Stimulated activated CD4-positive, alpha-beta T cell treated with anti-CD3 and anti-CD28 coated beads, Interleukin-2, amount 100 ng/mL, for 4 hours (primary cell): ENCODE results near the gene OR7G2.
"Not testable (repeated sequence)": the region's sequence is repeated elsewhere in the genome, so short reads cannot be mapped to it uniquely, and the experiment has no call there.

ENCODE experiments used
- DNase-seq: peaks from one replicate; pipeline ENCODE4 v3.0.0-alpha.2; 2020; ENCODE audit warnings: low read depth

Gene OR7G2

DNA sequence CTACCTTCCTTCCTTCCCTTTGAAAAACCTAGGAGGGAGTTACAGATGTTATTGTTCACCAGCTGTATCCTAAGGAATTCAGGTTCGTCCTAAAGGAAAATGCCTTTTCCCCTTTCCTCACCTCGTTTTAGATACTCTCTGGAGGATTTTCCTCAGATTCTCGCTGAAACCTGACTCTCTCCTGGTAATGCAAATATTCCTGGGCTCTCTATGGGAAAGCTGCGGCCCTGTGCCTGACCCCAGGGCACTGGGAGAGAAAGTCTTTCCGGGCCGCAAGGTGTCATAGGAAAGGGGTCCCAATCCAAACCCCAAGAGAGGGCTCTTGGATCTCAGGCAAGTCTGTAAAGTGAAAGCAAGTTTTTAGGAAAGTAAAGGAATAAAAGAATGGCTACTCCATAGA is 33.5 kb downstream of the OR7G2 start:
- DNase-seq, result no peak

DNA sequence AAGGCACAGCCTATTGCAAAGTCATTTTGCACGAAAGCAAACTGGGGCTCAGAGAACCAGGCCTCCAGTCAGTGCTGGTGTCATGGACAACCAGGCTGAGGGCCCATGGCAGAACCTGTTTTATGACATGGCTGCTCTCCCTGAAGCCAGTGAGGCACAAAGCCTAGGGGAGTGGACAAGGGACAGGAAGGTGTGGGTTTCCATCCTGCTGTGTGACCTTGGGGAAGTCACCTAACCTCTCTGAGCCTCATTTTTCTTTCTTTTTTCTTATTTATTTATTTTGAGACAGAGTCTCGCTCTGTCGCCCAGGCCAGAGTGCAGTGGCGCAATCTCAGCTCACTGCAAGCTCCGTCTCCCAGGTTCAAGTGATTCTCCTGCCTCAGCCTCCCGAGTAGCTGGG is 35.6 kb downstream of the OR7G2 start:
- not testable (repeated sequence) for DNase-seq

DNA sequence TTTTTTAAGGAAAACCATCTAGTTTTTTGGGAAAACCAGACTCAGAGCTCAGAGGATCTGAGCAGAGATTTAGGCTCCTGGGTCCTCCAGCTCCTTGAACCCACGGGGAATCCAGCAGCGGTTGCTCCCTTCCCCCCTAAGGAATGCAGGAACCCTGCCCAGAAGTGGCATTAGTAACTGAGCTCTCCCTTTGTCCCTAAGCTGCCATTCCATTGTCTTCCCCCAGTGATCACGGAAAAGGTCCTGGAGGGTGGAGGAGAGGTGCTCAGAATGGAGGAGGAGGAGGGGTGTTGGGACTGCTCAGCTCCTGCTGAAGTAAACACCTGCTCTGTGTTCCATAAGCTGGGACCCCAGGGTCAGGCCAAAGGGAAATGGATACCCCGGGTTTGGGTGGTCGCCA is 37.2 kb downstream of the OR7G2 start:
- DNase-seq, result no peak

DNA sequence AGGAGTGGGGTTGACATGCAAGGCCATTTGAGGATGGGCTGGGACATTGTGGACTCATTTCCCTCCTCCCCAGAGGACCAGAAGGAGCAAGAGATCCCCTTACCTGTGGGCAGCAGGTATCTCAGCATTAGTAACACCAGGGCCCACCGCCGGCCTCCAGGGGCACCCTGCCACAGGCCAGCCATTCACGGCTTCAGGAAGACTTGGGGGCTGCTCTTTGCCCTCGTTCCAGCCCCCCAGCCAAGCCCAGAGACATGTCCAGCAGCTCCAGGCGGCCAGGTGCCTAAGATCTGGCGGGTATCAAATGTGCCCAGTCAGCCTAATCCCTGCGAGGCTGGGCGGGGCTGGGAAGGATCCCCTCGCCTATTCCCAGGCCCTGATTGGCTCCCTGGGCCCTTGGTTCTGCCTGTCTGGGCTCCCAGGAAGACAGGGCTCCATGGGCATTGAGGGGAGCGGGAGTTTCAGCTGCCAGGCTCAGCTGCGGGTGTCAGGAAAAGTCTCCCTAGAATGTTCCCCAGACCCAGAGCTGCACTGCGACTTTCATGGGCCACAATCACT is 41.7 kb downstream of the OR7G2 start:
- no peak for DNase-seq

DNA sequence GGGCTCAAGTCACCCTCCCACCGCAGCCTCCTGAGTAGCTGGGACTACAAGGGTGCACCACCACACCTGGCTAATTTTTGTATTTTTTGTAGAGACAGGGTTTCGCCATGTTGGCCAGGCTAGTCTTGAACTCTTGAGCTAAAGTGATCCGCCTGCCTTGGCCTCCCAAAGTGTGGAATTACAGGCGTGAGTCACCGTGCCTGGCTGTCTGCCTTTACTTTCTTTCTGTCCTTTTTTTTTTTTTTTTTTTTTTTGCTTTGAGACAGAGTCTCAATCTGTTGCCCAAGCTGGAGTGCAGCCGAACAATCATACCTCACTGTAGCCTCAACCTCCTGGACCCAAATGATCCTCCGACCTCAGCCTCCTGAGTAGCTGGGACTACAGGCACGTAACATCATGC is 45.4 kb downstream of the OR7G2 start:
- no peak for DNase-seq

DNA sequence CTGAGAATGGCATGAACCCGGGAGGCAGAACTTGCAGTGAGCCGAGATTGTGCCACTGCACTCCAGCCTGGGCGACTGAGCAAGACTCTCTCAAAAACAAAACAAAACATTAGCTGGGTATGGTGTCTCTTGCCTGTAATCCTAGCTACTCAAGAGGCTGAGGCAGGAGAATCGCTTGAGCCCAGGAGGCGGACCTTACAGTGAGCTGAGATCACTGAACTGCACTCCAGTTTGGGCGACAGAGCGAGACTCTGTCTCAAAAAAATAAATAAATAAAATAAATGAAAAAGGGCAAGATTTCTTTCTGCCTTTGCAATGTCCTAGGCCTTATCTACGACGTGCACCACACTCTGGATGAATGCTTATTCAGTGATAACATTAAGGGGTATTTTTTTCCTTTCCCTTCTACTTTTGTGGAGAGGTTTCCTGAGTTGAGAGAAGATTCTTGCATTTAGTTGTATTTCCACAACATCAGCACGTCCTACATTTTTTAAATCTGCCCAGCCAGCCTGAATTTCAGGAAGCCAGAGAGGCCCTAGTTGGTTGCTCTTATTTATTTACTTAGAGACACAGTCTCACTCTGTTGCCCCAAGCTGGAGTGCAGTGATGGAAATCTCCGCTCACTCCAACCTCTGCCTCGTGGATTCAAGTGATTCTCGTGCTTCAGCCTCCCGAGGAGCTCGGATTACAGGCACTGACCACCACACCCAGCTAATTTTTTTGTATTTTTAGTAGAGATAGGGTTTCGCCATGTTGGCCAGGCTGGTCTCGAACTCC is 46.5 kb downstream of the OR7G2 start:
- DNase-seq, result no peak

DNA sequence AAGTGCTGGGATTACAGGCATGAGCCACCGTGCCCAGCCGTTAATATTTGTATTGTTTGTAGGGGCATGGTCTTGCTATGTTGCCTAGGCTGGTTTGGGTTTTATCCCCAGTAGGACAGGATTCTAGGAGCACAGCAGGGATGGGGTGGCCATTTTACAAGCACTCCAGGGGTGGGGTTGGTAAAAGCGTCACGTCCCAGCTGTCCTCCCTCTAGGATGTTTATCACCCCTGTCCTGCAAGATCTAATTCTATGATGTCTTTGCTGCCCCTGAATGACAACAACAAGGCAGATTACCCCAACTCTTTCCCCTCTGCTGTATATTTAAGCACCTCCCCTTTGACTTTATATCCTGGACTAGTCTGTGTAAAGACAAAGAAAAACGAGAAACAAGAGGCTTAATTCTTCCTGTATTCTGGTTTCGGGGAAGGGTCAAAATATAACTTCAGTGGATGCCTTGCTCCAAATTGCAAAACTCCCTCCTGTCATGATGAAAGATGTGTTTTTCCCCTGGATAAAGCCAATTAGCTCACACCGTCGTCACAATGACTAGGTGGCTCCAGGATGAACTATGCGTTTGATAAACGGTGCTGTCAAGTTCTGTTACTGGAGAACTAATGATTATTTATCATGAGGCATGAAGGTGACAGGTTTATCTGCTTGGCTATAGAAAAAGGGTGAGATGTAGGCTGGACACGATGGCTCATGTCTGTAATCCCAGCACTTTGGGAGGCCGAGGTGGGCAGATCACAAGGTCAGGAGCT is 48.2 kb downstream of the OR7G2 start:
- no peak for DNase-seq

DNA sequence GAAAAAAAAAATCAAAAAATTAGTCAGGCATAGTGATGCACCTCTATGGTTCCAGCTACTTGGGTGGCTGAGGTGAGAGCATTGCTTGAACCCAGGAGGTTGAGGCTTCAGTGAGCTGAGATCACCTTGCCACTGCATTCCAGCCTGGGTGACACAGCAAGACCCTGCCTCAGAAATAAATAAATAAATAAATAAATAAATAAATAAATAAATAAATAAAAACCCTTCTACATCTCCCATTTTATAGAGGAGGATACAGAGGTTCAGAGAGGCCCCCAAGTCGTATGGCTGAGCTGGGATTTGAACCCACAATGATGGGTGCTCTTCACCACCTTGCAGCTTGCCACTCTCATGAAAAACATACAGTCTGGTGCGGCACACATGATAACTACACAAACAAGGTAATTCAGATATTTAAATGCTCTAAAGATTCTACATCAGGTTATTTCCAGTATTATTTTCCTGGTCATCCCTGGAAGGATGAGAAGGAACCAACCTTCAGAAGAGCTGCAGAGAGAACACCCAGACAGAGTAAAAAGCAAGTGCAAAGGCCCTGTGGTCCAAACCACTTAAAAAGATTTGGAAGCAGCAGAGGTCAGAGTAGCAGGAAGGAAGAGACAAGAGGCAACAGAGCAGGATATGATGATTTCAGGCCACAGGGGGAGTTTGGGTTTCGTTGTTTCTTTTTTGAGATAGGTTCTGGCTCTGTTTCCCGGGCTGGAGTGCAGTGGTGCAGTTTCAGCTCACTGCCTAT is 49.6 kb downstream of the OR7G2 start:
- no peak for DNase-seq

DNA sequence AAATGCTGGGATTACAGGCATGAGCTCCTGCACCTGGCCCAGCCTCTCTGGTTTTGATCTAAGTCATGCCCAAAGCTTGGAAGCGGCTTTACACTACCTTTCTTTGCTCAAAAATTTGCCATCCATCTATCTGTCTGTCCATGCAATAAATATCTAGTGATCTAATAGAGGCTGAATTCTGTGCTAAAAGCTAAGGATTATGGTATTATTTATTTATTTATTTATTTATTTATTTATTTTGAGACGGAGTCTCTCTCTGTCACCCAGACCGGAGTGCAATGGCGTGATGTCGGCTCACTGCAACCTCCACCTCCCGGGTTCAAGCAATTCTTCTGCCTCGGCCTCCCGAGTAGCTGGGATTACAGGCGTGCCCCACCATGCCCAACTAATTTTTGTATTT is 51.1 kb downstream of the OR7G2 start:
- DNase-seq, result not testable (repeated sequence)

DNA sequence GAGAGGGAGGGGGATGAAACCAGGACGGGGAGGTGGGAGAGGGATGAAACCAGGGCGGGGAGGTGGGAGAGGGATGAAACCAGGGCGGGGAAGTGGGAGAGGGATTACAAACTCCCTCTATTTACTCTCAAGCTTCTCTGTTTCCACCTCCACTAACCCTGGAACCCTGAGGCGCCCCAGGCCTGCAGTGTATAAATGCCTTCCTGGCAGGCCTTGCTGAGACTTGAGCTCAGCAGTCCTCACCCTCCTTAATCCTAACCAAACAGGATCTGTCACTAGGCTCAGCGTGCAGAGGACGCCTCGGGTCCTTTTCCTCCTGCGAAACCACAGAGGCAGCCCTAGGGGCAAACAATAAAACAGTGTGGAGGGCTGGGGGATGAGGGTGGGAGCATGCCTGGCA is 52.5 kb downstream of the OR7G2 start:
- no peak for DNase-seq

DNA sequence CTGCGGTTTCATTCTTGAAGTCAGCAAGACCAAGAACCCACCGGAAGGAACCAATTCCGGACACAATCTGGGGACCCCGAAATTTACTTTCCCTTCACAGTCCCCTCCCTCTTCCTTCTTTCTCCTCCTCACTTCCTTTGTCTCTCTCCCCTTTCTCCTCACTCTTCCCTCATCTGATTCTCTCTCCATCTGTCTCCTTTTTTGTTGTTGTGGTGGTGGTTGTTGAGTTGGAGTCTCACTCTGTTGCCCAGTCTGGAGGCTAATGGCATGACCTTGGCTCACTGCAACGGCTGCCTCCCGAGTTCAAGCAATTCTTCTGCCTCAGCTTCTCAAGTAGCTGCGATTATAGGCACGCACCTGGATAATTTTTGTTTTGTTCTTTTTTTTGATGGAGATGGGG is 53.1 kb downstream of the OR7G2 start:
- no peak for DNase-seq

DNA sequence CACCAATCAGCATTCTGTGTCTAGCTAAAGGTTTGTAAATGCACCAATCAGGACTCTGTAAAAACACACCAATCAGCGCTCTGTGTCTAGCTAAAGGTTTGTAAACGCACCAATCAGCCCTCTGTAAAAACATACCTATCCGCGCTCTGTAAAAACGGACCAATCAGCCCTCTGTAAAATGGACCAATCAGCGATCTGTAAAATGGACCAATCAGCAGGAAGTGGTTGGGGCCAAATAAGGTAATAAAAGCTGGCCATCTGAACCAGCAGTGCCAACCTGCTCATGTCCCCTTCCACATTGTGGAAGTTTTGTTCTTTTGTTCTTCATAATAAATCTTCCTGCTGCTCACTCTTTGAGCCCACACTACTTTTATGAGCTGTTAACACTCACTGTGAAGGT is 53.6 kb downstream of the OR7G2 start:
- DNase-seq, result not testable (repeated sequence)

DNA sequence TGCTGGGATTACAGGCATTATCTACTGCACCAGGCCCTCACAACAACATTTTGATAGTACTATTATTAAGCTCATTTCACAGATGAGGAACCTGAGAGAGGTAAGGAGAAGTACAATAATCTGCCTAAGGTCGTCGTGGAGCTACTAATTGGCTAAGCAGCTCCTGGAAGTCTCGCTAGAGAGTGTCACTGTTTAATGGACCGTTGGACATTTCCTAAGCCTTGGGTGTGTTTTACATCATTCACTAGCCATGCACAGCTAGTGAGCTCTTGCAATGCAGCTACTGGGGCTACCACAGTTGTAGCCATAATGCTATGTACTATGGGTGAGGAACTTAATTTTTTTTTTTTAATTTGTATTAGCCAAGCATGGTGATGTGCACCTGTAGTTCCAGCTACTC is 54.4 kb downstream of the OR7G2 start:
- DNase-seq, result no peak
